Gastrocnemius medialis (tissue), 4 donors: ENCODE measurements around the gene BICDL2.

Experiments
- POLR2A ChIP-seq, 2 donors: fragments of 450-650 bp; IDR thresholded peaks; one replicate each; pipeline ENCODE4 v1.6.1; 2017; ENCODE audit warnings: antibody characterized with exemption in 2 of 2, mild to moderate bottlenecking in 2 of 2, moderate library complexity in 2 of 2
- TF ChIP-seq, protein P1 (sequence below), 5 experiments: fragments of 450-650 bp in 3 of 5; fragments of 200-600 bp in 2 of 5; sonication (generic) in 2 of 5; IDR thresholded peaks in 4 of 5; conservative IDR thresholded peaks in 1 of 5; 1 replicate in 4 of 5; 2 replicates in 1 of 5; pipeline ENCODE4 v1.5.1; 2016 to 2019; ENCODE audit warnings: antibody characterized with exemption in 5 of 5, mild to moderate bottlenecking in 3 of 5, moderate library complexity in 3 of 5

DNA sequence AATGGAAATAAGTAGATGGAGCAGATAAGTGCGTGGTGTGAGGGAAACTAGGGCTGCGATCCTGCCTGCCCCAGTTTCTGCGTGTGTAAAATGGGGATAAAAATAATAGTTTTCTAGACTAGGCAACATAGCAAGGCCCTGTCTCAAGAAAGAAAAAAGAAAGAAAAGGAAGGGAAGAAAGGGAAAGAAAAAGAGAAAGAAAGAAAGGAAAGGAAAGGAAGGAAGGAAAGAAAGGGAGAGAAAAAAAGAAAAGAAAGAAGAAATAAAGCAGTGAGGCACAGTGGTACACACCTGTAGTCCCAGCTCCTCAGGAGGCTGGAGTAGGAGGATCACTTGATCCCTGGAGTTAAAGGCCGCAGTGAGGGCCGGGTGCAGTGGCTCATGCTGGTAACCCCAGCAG lies 54.3 kb downstream of the BICDL2 start:
- TF ChIP-seq, protein P1, sequence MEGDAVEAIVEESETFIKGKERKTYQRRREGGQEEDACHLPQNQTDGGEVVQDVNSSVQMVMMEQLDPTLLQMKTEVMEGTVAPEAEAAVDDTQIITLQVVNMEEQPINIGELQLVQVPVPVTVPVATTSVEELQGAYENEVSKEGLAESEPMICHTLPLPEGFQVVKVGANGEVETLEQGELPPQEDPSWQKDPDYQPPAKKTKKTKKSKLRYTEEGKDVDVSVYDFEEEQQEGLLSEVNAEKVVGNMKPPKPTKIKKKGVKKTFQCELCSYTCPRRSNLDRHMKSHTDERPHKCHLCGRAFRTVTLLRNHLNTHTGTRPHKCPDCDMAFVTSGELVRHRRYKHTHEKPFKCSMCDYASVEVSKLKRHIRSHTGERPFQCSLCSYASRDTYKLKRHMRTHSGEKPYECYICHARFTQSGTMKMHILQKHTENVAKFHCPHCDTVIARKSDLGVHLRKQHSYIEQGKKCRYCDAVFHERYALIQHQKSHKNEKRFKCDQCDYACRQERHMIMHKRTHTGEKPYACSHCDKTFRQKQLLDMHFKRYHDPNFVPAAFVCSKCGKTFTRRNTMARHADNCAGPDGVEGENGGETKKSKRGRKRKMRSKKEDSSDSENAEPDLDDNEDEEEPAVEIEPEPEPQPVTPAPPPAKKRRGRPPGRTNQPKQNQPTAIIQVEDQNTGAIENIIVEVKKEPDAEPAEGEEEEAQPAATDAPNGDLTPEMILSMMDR (IDR thresholded peaks at IDR 0.05 in 4 of 5, conservative IDR thresholded peaks at IDR 0.05 in 1 of 5): no peak
- TF ChIP-seq POLR2A (IDR thresholded peaks at IDR 0.05): no peak
